T-cell (primary cell): Measurements from ENCODE around the gene GATAD2A. TPM values are rescaled to one million over a fixed set of nuclear protein-coding genes. Genes with fewer than 3 reads are reported as not detected.
A peak's percentile ranks its signal among the peaks of the same experiment; 100 is the strongest.

Source experiments
- ATAC-seq, 4 experiments: fragments of 200-7000 bp in 3 of 4; fragments of 150-1000 bp in 1 of 4; cut with Tn5 transposase; replicated peaks in 1 of 4; 1 replicate in 3 of 4; 2 replicates in 1 of 4; pipeline ENCODE4 v1.10.0; 2021; ENCODE audit warnings: moderate library complexity in 3 of 4, mild to moderate bottlenecking in 2 of 4, moderate number of reproducible peaks in 1 of 4
- CTCF ChIA-PET, 2 donors: fragments of 300-600 bp; sonication (Branson Sonifier 250); formaldehyde crosslinking; loops; one replicate each; lab custom pipeline; 2022; ENCODE audit warnings: antibody characterized with exemption in 2 of 2; lab: Charles Lee
- POLR2A ChIA-PET, 2 donors: fragments of 300-600 bp; sonication (Branson Sonifier 250); formaldehyde crosslinking; loops; one replicate each; lab custom pipeline; 2022; ENCODE audit warnings: antibody characterized with exemption in 2 of 2; lab: Charles Lee
- DNase-seq, 35 experiments: peaks; one replicate each; pipeline versions ENCODE4 v3.0.0 to v3.0.0-alpha.2; 2013 to 2023
- H3K27ac ChIP-seq: one replicate; pipeline ENCODE4 v1.5.1; 2013; ENCODE audit warnings: low read length
- H3K27me3 ChIP-seq, 2 experiments: replicated peaks in 1 of 2; 1 replicate in 1 of 2; 2 replicates in 1 of 2; pipeline versions ENCODE4 v1.6.1 to v1.7.0; 2013; ENCODE audit warnings: low read length in 1 of 2, mixed read lengths in 1 of 2; ENCODE audit not compliant: control insufficient read depth in 2 of 2, insufficient read depth in 2 of 2; ENCODE audit errors: extremely low read depth in 1 of 2
- H3K36me3 ChIP-seq, 2 donors: 1 replicate in 1 of 2; 2 replicates in 1 of 2; pipeline versions ENCODE4 v1.6.1 to v1.7.0; 2013; ENCODE audit warnings: low read length in 1 of 2; ENCODE audit not compliant: control insufficient read depth in 2 of 2, insufficient read depth in 1 of 2; ENCODE audit errors: extremely low read depth in 1 of 2
- H3K4me1 ChIP-seq, 2 experiments: 1 replicate in 1 of 2; 2 replicates in 1 of 2; pipeline versions ENCODE4 v1.6.1 to v1.7.0; 2013; ENCODE audit warnings: low read length in 2 of 2, mixed read lengths in 1 of 2; ENCODE audit not compliant: insufficient read depth in 2 of 2, control insufficient read depth in 1 of 2; ENCODE audit errors: extremely low read depth in 1 of 2
- H3K4me3 ChIP-seq, 2 donors: 1 replicate in 1 of 2; 2 replicates in 1 of 2; pipeline versions ENCODE4 v1.5.1 to v1.7.0; 2013; ENCODE audit warnings: mild to moderate bottlenecking in 2 of 2, low read length in 1 of 2, moderate library complexity in 1 of 2; ENCODE audit not compliant: control insufficient read depth in 1 of 2; ENCODE audit errors: extremely low read depth in 1 of 2
- H3K9me3 ChIP-seq: 2 replicates; pipeline ENCODE4 v1.7.0; 2013
- H3K27ac Mint-ChIP-seq, 2 donors: one replicate each; pipeline ENCODE4 v1.8.0; 2020 to 2021; ENCODE audit warnings: mild to moderate bottlenecking in 2 of 2, mixed read lengths in 2 of 2
- H3K27me3 Mint-ChIP-seq, 2 donors: one replicate each; pipeline ENCODE4 v1.8.0; 2021 to 2022; ENCODE audit warnings: mixed read lengths in 2 of 2
- H3K36me3 Mint-ChIP-seq: one replicate; pipeline ENCODE4 v1.8.0; 2021; ENCODE audit warnings: mixed read lengths
- H3K4me1 Mint-ChIP-seq, 3 donors: one replicate each; pipeline ENCODE4 v1.8.0; 2020 to 2022; ENCODE audit warnings: mixed read lengths in 3 of 3, mild to moderate bottlenecking in 1 of 3
- H3K4me3 Mint-ChIP-seq, 3 donors: one replicate each; pipeline ENCODE4 v1.8.0; 2020 to 2022; ENCODE audit warnings: mild to moderate bottlenecking in 3 of 3, mixed read lengths in 3 of 3, moderate library complexity in 3 of 3
- H3K9me3 Mint-ChIP-seq, 3 donors: one replicate each; pipeline ENCODE4 v1.8.0; 2020 to 2022; ENCODE audit warnings: mixed read lengths in 3 of 3
- WGBS: methylation state at CpG from one replicate; pipeline ENCODE4 v1.1.5; 2013; ENCODE audit warnings: missing lambda C conversion rate; ENCODE audit not compliant: insufficient coverage; 5-methylcytosine and 5-hydroxymethylcytosine counted together
- total RNA-seq, 35 experiments: library from RNA in 6 of 35; stranded (reverse) in 6 of 35; fragments of 120-200 nt in 1 of 35; gene quantifications; one replicate each; pipeline versions ENCODE4 v1.2.1 to v1.2.4 and lab custom pipeline; 2013 to 2026

Gene GATAD2A
- total RNA-seq, 5 donors from 2014 or later (not counting 1 experiment from before 2014, with no cell fraction given): 114 to 144 (median 133) TPM

GRCh38 chr19:19517235-19517619 is 111.8 kb downstream of the GATAD2A start:
- H3K27me3 ChIP-seq: no peaks in the 10 kb centered on the region
- DNase-seq (no peak), ATAC-seq (no peak)
- Mint-ChIP-seq H3K4me1 (peaks cover 29 to 50% (median 37%) of the 10 kb centered on the region in 3 donors), H3K27ac (peak overlapping the region in 1 of 2 donors; percentile 52), H3K4me3 (peak overlapping the region; percentile 90 to 96 (median 94)), H3K9me3 (no peaks in the 10 kb centered on the region), H3K36me3 (peaks cover 15% of the 10 kb centered on the region), H3K27me3 (no peaks in the 10 kb centered on the region)
- H3K4me1 ChIP-seq: peaks cover 4 to 57% of the 10 kb centered on the region in 2 experiments
- WGBS: 93% methylated on average over 3 of the region's 10 CpGs
- no peak overlapping the region for H3K4me3 ChIP-seq
- ChIA-PET POLR2A (interaction anchor here in 1 of 2 donors (0.6 kb wide), 1 partner anchor 349 kb away, joined by 3 read pairs; no protein-coding TSS in a partner anchor), CTCF (interaction anchor here in 1 of 2 donors (1.5 kb wide), 1 partner anchor 15 kb away, joined by 6 read pairs; no protein-coding TSS in a partner anchor)
- no peak overlapping the region for H3K27ac ChIP-seq
- no peaks in the 10 kb centered on the region for H3K9me3 ChIP-seq
- H3K36me3 ChIP-seq: peaks cover 8 to 15% of the 10 kb centered on the region in 2 donors

- H3K4me1 ChIP-seq: peaks cover 4 to 44% of the 10 kb centered on the region in 2 experiments
- no peak overlapping the region for H3K27ac ChIP-seq
- WGBS: 40% methylated on average over 1 of the region's 6 CpGs
- no peaks in the 10 kb centered on the region for H3K27me3 ChIP-seq
- peaks cover 13 to 26% of the 10 kb centered on the region in 2 donors for H3K36me3 ChIP-seq
- Mint-ChIP-seq H3K4me3 (no peak overlapping the region), H3K4me1 (peaks cover 35 to 50% (median 39%) of the 10 kb centered on the region in 3 donors), H3K27ac (no peak overlapping the region), H3K36me3 (peaks cover 15% of the 10 kb centered on the region), H3K9me3 (no peaks in the 10 kb centered on the region), H3K27me3 (no peaks in the 10 kb centered on the region)
- no peak for DNase-seq
- ChIA-PET CTCF (no interaction called here), POLR2A (no interaction called here)
- no peak overlapping the region for H3K4me3 ChIP-seq
- ATAC-seq: no peak
- no peaks in the 10 kb centered on the region for H3K9me3 ChIP-seq
Measured at GRCh38 chr19:19520989-19521388, 115.5 kb downstream of the GATAD2A start.

GRCh38 chr19:19523177-19523576 is 117.7 kb downstream of the GATAD2A start:
- DNase-seq (no peak), ATAC-seq (no peak)
- H3K27ac ChIP-seq: no peak overlapping the region
- CTCF ChIA-PET: no interaction called here
- no peaks in the 10 kb centered on the region for H3K9me3 Mint-ChIP-seq
- H3K27me3 Mint-ChIP-seq: no peaks in the 10 kb centered on the region
- POLR2A ChIA-PET: no interaction called here
- no peaks in the 10 kb centered on the region for H3K27me3 ChIP-seq
- peaks cover 0 to 24% of the 10 kb centered on the region in 2 experiments for H3K4me1 ChIP-seq
- H3K4me1 Mint-ChIP-seq: peaks cover 26 to 31% (median 26%) of the 10 kb centered on the region in 3 donors
- no peak overlapping the region for H3K4me3 ChIP-seq
- H3K27ac Mint-ChIP-seq: no peak overlapping the region
- peaks cover 21 to 48% of the 10 kb centered on the region in 2 donors for H3K36me3 ChIP-seq
- H3K36me3 Mint-ChIP-seq: peaks cover 15% of the 10 kb centered on the region
- H3K9me3 ChIP-seq: no peaks in the 10 kb centered on the region
- 100% methylated on average over 2 of the region's 3 CpGs for WGBS
- no peak overlapping the region for H3K4me3 Mint-ChIP-seq

- Histone ChIP-seq H3K9me3 (no peaks in the 10 kb centered on the region), H3K4me1 (peaks cover 0 to 19% of the 10 kb centered on the region in 2 experiments), H3K27ac (no peak overlapping the region), H3K27me3 (no peaks in the 10 kb centered on the region), H3K4me3 (no peak overlapping the region), H3K36me3 (peaks cover 22 to 53% of the 10 kb centered on the region in 2 donors)
- ChIA-PET POLR2A (no interaction called here), CTCF (interaction anchor here in 1 of 2 donors (0.6 kb wide), 1 partner anchor 165 kb away, joined by 3 read pairs; no protein-coding TSS in a partner anchor)
- Mint-ChIP-seq H3K27ac (no peak overlapping the region), H3K36me3 (peaks cover 14% of the 10 kb centered on the region), H3K9me3 (no peaks in the 10 kb centered on the region), H3K27me3 (no peaks in the 10 kb centered on the region), H3K4me3 (no peak overlapping the region), H3K4me1 (peaks cover 25 to 28% (median 26%) of the 10 kb centered on the region in 3 donors)
- ATAC-seq (no peak), DNase-seq (no peak)
- 92% methylated on average over 5 of the region's 7 CpGs for WGBS
Measured at GRCh38 chr19:19524053-19524452, 118.6 kb downstream of the GATAD2A start.

- H3K36me3 Mint-ChIP-seq: peaks cover 6% of the 10 kb centered on the region
- CTCF ChIA-PET: no interaction called here
- no peak for ATAC-seq
Measured at GRCh38 chr19:19525611-19526380, 120.3 kb downstream of the GATAD2A start.

GRCh38 chr19:19526581-19527370 is 121.3 kb downstream of the GATAD2A start:
- peak overlapping the region in 1 of 2 donors; percentile 16 for H3K27ac Mint-ChIP-seq
- H3K27ac ChIP-seq: no peak overlapping the region
- WGBS: 75% methylated on average over 16 of the region's 28 CpGs
- H3K36me3 Mint-ChIP-seq: peaks cover 3% of the 10 kb centered on the region
- H3K9me3 ChIP-seq: no peaks in the 10 kb centered on the region
- peaks cover 0 to 8% of the 10 kb centered on the region in 2 experiments for H3K4me1 ChIP-seq
- H3K4me1 Mint-ChIP-seq: peaks cover 6 to 9% (median 7%) of the 10 kb centered on the region in 3 donors
- no peaks in the 10 kb centered on the region for H3K9me3 Mint-ChIP-seq
- H3K36me3 ChIP-seq: peaks cover 17 to 43% of the 10 kb centered on the region in 2 donors
- POLR2A ChIA-PET: no interaction called here
- no peaks in the 10 kb centered on the region for H3K27me3 ChIP-seq
- no peaks in the 10 kb centered on the region for H3K27me3 Mint-ChIP-seq
- DNase-seq (no peak), ATAC-seq (no peak)
- CTCF ChIA-PET: no interaction called here
- H3K4me3 ChIP-seq: no peak overlapping the region
- no peak overlapping the region for H3K4me3 Mint-ChIP-seq

More at GRCh38 chr19:19525611-19526380, 120.3 kb downstream of the GATAD2A start:
- peak overlapping the region in 1 of 2 donors; percentile 16 for H3K27ac Mint-ChIP-seq
- Histone ChIP-seq H3K9me3 (no peaks in the 10 kb centered on the region), H3K27me3 (no peaks in the 10 kb centered on the region), H3K4me3 (no peak overlapping the region), H3K4me1 (peaks cover 0 to 10% of the 10 kb centered on the region in 2 experiments), H3K27ac (no peak overlapping the region), H3K36me3 (peaks cover 17 to 43% of the 10 kb centered on the region in 2 donors)
- H3K4me3 Mint-ChIP-seq: no peak overlapping the region
- POLR2A ChIA-PET: no interaction called here
- WGBS: 96% methylated on average over 18 of the region's 23 CpGs
- peaks cover 9 to 13% (median 11%) of the 10 kb centered on the region in 3 donors for H3K4me1 Mint-ChIP-seq
- no peaks in the 10 kb centered on the region for H3K9me3 Mint-ChIP-seq
- no peaks in the 10 kb centered on the region for H3K27me3 Mint-ChIP-seq
- no peak for DNase-seq
